IPS-18a (cell line): ENCODE data around the gene GALNT11.

Experiments used
- H3K27ac ChIP-seq: one replicate; pipeline ENCODE4 v1.5.1; 2013; ENCODE audit warnings: low read length
- H3K27me3 ChIP-seq: one replicate; pipeline ENCODE4 v1.6.1; 2013; ENCODE audit warnings: mild to moderate bottlenecking, low read length; ENCODE audit not compliant: control insufficient read depth, insufficient read depth
- H3K36me3 ChIP-seq: one replicate; pipeline ENCODE4 v1.6.1; 2013; ENCODE audit warnings: low read depth, low read length; ENCODE audit not compliant: control insufficient read depth
- H3K4me1 ChIP-seq: one replicate; pipeline ENCODE4 v1.6.1; 2013; ENCODE audit warnings: low read depth, low read length; ENCODE audit not compliant: control insufficient read depth
- H3K4me3 ChIP-seq: one replicate; pipeline ENCODE4 v1.5.1; 2013; ENCODE audit warnings: low read length
- H3K9ac ChIP-seq: one replicate; pipeline ENCODE4 v1.6.1; 2013; ENCODE audit warnings: mild to moderate bottlenecking, low read length, moderate library complexity
- H3K9me3 ChIP-seq: one replicate; pipeline ENCODE4 v1.6.1; 2013; ENCODE audit warnings: low read depth, low read length; ENCODE audit not compliant: control insufficient read depth

Gene GALNT11

DNA sequence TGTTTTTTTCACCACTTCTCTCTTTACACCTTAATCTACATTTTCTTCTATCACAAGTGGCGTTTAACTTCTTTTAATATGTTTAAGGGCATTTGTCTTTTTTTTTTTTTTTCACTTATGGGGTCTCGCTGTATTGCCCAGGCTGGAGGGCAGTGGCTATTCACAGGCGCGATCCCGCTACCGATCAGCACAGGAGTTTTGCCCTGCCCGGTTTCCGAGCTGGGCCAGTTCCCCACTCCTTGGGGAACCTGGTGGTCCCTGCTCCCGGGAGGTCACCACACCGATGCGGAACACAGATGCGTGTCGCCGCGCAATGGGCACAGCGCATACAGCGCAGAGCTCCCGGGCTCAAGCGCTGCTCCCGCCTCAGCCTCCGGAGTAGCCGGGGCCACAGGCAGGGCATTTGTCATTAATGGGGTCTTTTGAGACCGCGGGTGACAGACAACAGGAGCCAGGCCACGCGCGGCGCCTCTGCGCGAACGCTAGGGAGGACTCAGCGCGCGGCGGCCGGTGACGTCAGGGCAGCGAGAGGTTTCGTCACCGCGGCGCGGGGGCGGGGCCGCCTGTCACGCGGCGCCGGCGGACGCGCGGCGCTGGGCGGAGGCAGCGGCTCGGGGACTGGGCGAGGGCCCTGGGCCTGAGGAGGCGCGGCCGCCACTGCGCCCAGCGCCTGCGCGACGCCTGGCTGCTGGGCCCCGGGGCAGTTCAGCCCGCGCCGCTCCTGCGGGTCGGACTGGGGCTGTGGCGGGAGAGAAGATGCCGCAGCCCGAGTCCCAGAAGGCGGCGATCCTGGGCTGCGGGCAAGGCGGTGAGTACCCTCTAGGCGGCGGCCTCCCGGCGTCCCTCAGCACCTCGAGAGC lies at the start of gene GALNT11:
GALNT11 (plus strand) TSS at position 598 of the 860 bp plus-strand sequence. CDS start 68,554 bp downstream, outside the sequence.
- H3K9ac ChIP-seq, result peak within 1 kb of the TSS; percentile 34
- no peaks in the 10 kb centered on the region for H3K36me3 ChIP-seq
- peak within 1 kb of the TSS; percentile 84 for H3K4me3 ChIP-seq
- H3K27me3 ChIP-seq, result peaks cover 9% of the 10 kb centered on the region
- H3K4me1 ChIP-seq, result peaks cover 4% of the 10 kb centered on the region
- no peak within 1 kb of the TSS for H3K27ac ChIP-seq
- H3K9me3 ChIP-seq, result no peaks in the 10 kb centered on the region

DNA sequence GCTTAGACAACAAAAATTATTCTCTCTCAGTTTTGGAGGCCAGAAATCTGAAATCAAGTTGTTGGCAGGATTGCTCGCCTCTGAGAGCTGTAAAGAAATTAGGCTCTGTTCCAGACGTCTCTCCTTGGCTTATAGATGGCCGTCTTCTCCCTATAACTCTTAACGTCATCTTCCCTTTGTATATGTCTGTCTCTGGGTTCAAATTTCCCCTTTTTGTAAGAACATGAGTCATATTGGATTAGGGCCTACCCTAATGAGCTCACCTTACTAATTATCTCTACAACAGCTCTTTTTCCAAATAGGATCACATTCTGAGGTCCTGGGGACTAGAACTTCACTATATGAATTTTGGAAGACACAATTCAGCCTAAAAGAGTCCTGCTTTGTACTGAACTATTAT lies 46.9 kb upstream of the GALNT11 start:
- no peak overlapping the region for H3K4me3 ChIP-seq
- no peaks in the 10 kb centered on the region for H3K27me3 ChIP-seq
- no peak overlapping the region for H3K9ac ChIP-seq
- H3K9me3 ChIP-seq, result no peaks in the 10 kb centered on the region
- H3K36me3 ChIP-seq, result no peaks in the 10 kb centered on the region
- no peak overlapping the region for H3K27ac ChIP-seq
- H3K4me1 ChIP-seq, result no peaks in the 10 kb centered on the region

DNA sequence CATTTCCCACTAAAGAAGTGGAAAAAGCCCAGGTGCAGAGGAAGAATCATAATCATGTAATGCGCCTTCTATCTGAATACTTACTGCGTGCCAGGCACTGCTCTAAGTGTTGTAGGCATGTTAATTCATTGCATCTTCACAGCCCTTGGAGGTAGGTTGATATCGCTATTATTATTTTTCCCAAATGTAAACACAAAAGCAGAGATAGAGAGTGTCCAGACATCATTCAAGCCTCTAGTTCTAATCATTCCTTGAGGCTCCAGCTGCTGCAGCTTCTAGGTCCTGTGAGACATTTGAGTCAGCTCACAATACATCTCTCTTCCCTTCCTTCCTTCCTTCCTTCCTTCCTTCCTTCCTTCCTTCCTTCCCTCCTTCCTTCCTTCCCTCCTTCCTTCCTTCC lies 44.3 kb upstream of the GALNT11 start:
- H3K9ac ChIP-seq, result no peak overlapping the region
- H3K4me3 ChIP-seq, result no peak overlapping the region
- no peaks in the 10 kb centered on the region for H3K27me3 ChIP-seq
- H3K36me3 ChIP-seq, result no peaks in the 10 kb centered on the region
- H3K4me1 ChIP-seq, result no peaks in the 10 kb centered on the region
- no peak overlapping the region for H3K27ac ChIP-seq
- H3K9me3 ChIP-seq, result no peaks in the 10 kb centered on the region

DNA sequence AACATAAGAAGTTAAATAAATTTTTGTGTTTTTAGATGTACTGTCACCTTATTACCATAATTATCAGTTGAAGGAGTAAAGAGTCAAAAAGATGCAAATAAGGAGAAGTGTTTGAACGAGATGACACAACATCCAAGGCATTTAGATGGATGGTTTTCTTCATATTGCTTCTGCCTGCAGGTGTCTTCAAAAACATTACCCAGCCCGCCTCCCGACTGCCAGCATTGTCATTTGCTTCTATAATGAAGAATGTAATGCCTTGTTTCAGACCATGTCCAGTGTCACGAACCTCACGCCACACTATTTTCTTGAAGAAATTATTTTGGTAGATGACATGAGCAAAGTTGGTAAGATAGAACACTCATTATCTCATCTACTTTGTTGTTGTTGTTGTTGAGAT lies 42.7 kb upstream of the GALNT11 start:
- no peaks in the 10 kb centered on the region for H3K9me3 ChIP-seq
- H3K4me1 ChIP-seq, result no peaks in the 10 kb centered on the region

DNA sequence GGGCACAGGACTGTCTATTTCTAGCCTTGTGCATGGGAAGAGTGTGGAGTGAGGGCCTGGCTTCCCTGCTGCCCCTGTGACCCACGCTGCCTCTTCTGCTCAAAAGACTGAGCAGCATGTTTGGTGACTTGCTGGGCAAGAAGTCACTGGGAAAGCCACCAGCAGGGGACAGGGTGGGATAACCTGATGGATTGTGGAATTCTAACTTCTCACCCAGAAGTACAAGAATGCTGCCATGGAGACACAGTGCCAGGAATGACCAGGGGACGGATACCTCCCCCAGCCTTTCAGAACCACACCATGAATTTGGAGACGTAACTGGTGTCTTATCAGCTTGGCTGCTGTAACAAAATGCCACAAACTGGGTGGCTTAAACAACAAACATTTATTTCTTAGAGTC lies 40.9 kb upstream of the GALNT11 start:
- Histone ChIP-seq H3K4me1 (no peaks in the 10 kb centered on the region), H3K27ac (no peak overlapping the region), H3K27me3 (no peaks in the 10 kb centered on the region), H3K36me3 (no peaks in the 10 kb centered on the region), H3K9me3 (no peaks in the 10 kb centered on the region), H3K9ac (no peak overlapping the region), H3K4me3 (no peak overlapping the region)

More for the DNA sequence above, 42.7 kb upstream of the GALNT11 start:
- no peak overlapping the region for H3K9ac ChIP-seq
- no peak overlapping the region for H3K4me3 ChIP-seq
- H3K36me3 ChIP-seq, result no peaks in the 10 kb centered on the region
- no peak overlapping the region for H3K27ac ChIP-seq
- H3K27me3 ChIP-seq, result no peaks in the 10 kb centered on the region

DNA sequence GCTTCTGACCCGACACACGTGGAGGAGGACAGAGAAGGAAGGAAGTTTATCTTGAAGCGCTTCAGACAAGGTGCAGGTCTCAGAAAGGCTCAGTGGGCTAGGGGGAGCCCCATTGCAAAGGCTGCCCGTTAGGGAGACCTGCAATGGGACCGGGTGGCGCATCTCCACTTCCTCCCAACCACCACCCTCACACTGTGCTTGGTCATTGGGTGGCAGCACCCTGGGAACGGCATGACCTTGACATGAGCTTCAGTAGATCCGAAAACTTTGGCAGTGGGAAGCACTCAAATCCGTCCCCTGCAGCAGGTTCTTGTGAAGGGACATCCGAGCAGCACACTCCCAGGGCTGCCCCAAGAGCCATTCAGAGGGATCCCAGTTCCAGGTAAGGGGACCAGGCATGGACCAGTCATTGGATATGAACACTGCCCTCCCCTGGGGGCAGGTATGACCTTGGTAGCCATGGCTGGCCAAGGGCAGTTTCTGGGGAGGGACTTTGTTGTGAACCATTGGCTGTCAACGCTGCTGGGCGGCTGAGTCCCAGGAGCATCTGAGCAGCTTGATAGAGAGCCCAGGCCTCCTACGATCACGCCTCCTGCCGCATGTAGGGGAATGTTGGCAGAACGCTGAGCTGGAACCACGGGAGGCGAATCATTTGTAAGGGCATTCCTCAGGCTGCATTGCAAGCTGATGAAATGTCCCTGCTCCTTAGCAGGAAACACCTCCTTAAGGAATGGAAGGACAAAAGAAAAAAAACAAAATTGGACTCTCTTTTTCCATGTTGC lies 37.5 kb upstream of the GALNT11 start:
- Histone ChIP-seq H3K4me1 (no peaks in the 10 kb centered on the region), H3K36me3 (no peaks in the 10 kb centered on the region), H3K27ac (no peak overlapping the region), H3K27me3 (no peaks in the 10 kb centered on the region), H3K9me3 (no peaks in the 10 kb centered on the region), H3K4me3 (no peak overlapping the region), H3K9ac (no peak overlapping the region)

- H3K9me3 ChIP-seq, result no peaks in the 10 kb centered on the region
- H3K4me1 ChIP-seq, result no peaks in the 10 kb centered on the region
- H3K9ac ChIP-seq, result no peak overlapping the region
- H3K36me3 ChIP-seq, result no peaks in the 10 kb centered on the region
- no peak overlapping the region for H3K4me3 ChIP-seq
- no peaks in the 10 kb centered on the region for H3K27me3 ChIP-seq
- H3K27ac ChIP-seq, result no peak overlapping the region
Measured at GRCh38 chr7:151992375-151992774, 33.1 kb upstream of the GALNT11 start.

DNA sequence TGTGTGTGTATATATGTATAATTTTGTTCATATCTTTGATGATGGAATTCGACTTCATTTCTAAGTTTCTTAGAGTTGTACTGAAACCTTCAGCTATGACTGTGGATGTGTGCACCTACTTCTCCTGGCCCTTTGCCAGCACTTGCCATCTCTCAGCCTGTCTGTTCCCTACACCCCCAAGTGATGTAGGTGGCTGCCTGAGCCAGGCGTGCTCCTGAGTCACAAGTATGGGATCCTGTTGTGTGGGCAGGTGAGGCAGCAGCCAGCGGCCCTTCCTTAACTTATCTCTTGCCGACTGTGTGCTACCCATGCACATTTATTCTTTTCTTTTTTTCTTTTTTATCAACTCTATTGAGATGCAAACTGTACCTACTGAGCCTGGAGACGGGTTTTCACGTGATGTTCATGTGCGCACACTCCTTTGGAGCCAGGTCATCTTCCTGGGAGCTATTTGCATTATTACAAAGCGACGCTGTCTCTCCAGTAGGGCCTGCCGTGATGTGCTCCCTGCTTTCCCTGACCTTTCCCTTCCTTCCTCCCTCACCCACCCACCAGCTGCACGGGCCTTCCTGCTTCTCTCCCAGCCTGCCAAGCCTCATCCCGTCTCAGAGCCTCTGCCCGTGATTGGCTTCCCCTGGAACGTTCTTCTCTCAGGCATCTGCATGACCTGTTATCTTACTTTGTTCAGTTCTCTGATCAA lies 31.3 kb upstream of the GALNT11 start:
- no peak overlapping the region for H3K4me3 ChIP-seq

DNA sequence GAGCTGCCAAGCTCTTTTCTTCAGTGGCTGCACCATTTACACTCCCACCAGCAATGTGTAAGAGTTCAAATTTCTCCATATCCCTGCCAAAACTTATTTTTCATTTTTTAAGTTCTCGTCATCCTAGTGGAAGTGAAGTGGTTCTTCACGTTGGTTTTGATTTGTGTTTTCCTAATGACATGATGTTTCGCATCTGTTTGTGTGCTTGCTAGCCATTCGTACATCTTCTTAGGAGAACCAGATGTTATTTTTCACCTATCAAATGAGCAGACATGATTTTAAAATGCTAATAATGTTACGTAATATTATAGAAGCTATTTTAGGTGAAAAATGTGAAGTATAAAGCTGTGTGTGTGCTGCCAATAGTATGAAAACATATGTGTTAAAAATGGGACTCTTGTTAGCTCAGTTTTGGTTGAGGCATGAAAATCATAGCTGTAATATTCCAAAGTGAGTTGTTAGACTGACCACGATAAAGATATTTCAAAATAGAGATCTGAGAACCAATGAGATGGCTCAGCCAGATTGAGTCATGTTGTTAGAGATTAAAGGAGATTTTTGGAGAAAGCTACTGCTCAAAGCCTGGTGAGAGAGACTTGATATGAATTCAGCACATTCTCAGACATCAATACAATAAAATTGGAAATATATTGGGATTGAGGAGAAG lies 25.9 kb upstream of the GALNT11 start:
- no peaks in the 10 kb centered on the region for H3K9me3 ChIP-seq
- no peak overlapping the region for H3K4me3 ChIP-seq
- no peaks in the 10 kb centered on the region for H3K36me3 ChIP-seq
- no peaks in the 10 kb centered on the region for H3K4me1 ChIP-seq
- no peak overlapping the region for H3K9ac ChIP-seq
- no peaks in the 10 kb centered on the region for H3K27me3 ChIP-seq
- no peak overlapping the region for H3K27ac ChIP-seq

More for the DNA sequence above, 31.3 kb upstream of the GALNT11 start:
- Histone ChIP-seq H3K4me1 (no peaks in the 10 kb centered on the region), H3K27me3 (no peaks in the 10 kb centered on the region), H3K27ac (no peak overlapping the region), H3K36me3 (no peaks in the 10 kb centered on the region), H3K9me3 (no peaks in the 10 kb centered on the region), H3K9ac (no peak overlapping the region)

DNA sequence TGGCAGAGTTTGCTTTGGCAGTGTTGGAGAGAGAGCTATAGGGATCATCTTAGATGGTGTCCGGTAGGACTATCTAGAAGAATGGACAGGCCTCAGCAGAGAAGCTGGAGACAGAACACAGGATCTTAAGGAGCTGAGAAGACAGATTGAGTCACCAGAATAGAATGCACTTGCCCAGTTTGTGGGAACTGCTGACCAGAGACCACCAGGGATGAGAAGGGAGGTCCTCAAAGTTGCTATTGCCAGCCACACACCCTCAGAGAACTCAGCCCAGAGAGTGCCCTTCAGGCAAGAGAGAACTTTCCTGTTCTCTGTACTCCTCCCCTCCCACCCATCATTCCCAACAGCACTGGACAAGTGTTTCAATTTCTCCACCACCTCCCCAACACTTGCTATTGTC lies 25.3 kb upstream of the GALNT11 start:
- no peaks in the 10 kb centered on the region for H3K9me3 ChIP-seq
- no peaks in the 10 kb centered on the region for H3K4me1 ChIP-seq
- no peaks in the 10 kb centered on the region for H3K36me3 ChIP-seq
- no peak overlapping the region for H3K4me3 ChIP-seq
- H3K9ac ChIP-seq, result no peak overlapping the region
- H3K27ac ChIP-seq, result no peak overlapping the region
- H3K27me3 ChIP-seq, result no peaks in the 10 kb centered on the region

DNA sequence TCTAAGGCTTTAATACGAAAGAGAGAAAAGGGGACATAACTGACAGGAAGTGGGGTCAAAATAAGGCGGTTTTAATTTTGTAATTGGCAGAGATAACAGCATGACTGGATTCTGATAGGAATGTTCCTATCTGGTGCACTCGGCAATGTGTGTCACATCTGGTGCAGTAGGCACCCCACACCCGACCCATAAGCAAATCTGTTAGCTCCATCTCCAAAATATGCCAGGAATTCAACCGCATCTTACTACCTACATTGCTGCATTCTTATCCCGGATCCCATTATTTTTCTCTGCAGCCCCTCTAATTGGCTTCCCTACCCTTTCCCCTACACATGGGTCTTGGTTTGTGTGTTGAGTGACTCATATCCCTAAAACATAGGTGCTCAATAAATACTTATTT lies 19.1 kb upstream of the GALNT11 start:
- H3K27ac ChIP-seq, result no peak overlapping the region
- no peaks in the 10 kb centered on the region for H3K27me3 ChIP-seq
- no peaks in the 10 kb centered on the region for H3K4me1 ChIP-seq
- no peak overlapping the region for H3K4me3 ChIP-seq
- H3K36me3 ChIP-seq, result no peaks in the 10 kb centered on the region
- H3K9ac ChIP-seq, result no peak overlapping the region
- no peaks in the 10 kb centered on the region for H3K9me3 ChIP-seq
